ENCODE measurements around the gene PSRC1. TPM values are rescaled to one million over a fixed set of nuclear protein-coding genes. Genes with fewer than 3 reads are reported as not detected.
A peak's percentile ranks its signal among the peaks of the same experiment; 100 is the strongest.

The PSRC1 gene
- total and polyA plus RNA-seq, 2 of the 8 experiments (the other 6 are each of a cell fraction or from before 2014, with no cell fraction given) = 56.1 to 67.3 TPM

DNA sequence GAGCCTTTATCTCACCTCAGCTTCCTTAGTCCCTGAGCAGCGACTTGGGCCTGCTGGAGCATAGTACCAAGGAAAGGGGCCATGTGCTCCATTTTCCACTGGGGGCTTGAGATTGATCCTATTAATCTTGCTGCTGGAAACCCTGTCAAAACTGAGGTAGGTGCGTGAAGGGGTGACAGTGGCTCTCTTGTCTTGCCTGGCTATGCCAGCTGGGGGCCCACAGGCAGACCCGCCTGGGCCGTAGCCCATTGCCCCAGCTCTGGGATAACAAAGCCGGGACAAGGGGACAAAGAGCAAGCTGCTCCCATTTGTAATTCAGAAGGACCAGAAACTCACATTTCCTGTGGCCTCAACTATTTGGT is 43.9 kb downstream of the PSRC1 start:
- FAIRE-seq (no peak), DNase-seq (ENCODE audit: low read depth in 1 of 2, low spot score in 2 of 2) (no peak)
- 45% methylated on average over 5 of the region's 5 CpGs; no CpG with 5 or more reads in 1 of the 2 experiments for WGBS, 2 experiments (ENCODE audit: extremely low coverage in 1 of 2, insufficient coverage in 1 of 2, insufficient read length in 1 of 2, insufficient replicate concordance in 2 of 2, low coverage in 1 of 2, low lambda C conversion rate in 2 of 2, missing lambda C conversion rate in 1 of 2)
- peak overlapping the region; percentile 80; the same call in 1 of the 2 replicates for H2BK20ac ChIP-seq (ENCODE audit: low read length)
- H4K20me1 ChIP-seq (replicated peaks in 1 of 2; ENCODE audit: control insufficient read depth in 1 of 2, insufficient read depth in 2 of 2, low read length in 2 of 2) = no peaks in the 10 kb centered on the region
- no peak overlapping the region for H3K14ac ChIP-seq (ENCODE audit: insufficient read length)
- peak overlapping the region; percentile 96; the same call in 1 of the 2 replicates for H2BK5ac ChIP-seq (ENCODE audit: low read depth, low read length)
- no peak overlapping the region for H3K23ac ChIP-seq (ENCODE audit: insufficient read length)
- TF ChIP-seq CBX5 (IDR thresholded peaks at IDR 0.05; ENCODE audit: low read depth, low read length) (no peak), SP4 (IDR thresholded peaks at IDR 0.05; ENCODE audit: low read length) (no peak), KDM4A (IDR thresholded peaks at IDR 0.05; ENCODE audit: low read depth, low read length, severe bottlenecking) (no peak), RAD21 (IDR thresholded peaks at IDR 0.05 in 1 of 2, conservative IDR thresholded peaks at IDR 0.05 in 1 of 2; ENCODE audit: low read depth in 2 of 2, low read length in 2 of 2) (no peak), JUND (IDR thresholded peaks at IDR 0.05; ENCODE audit: low read length) (no peak), BACH1 (IDR thresholded peaks at IDR 0.05; ENCODE audit: low read length) (no peak)
- TF ChIP-seq, protein P1, sequence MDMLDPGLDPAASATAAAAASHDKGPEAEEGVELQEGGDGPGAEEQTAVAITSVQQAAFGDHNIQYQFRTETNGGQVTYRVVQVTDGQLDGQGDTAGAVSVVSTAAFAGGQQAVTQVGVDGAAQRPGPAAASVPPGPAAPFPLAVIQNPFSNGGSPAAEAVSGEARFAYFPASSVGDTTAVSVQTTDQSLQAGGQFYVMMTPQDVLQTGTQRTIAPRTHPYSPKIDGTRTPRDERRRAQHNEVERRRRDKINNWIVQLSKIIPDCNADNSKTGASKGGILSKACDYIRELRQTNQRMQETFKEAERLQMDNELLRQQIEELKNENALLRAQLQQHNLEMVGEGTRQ (IDR thresholded peaks at IDR 0.05; ENCODE audit: low read length) = no peak
- TF ChIP-seq, protein P2, sequence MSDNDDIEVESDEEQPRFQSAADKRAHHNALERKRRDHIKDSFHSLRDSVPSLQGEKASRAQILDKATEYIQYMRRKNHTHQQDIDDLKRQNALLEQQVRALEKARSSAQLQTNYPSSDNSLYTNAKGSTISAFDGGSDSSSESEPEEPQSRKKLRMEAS (IDR thresholded peaks at IDR 0.05) = no peak
- TF ChIP-seq, protein P3, sequence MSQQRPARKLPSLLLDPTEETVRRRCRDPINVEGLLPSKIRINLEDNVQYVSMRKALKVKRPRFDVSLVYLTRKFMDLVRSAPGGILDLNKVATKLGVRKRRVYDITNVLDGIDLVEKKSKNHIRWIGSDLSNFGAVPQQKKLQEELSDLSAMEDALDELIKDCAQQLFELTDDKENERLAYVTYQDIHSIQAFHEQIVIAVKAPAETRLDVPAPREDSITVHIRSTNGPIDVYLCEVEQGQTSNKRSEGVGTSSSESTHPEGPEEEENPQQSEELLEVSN (IDR thresholded peaks at IDR 0.05) = no peak
- H3K4me1 ChIP-seq (replicated peaks in 1 of 4; ENCODE audit: control insufficient read depth in 3 of 4, insufficient read depth in 4 of 4, low read length in 3 of 4) = peaks cover 21 to 44% (median 31%) of the 10 kb centered on the region in 4 experiments
- no peak overlapping the region for H3K56ac ChIP-seq (replicated peaks; ENCODE audit: insufficient read length, low read depth, low read length)
- H2BK12ac ChIP-seq (ENCODE audit: low read depth, low read length) = peak overlapping the region; percentile 96; the same call in 1 of the 2 replicates
- POLR2A ChIA-PET (ENCODE audit: partially characterized antibody) = interaction anchor here (0.9 to 15.9 kb wide), 14 partner anchors 8 to 773 kb away, joined by 3 to 252 read pairs (median 6); partner anchors contain the start of genes CELSR2, PSRC1 and SARS1
- H3K79me1 ChIP-seq (ENCODE audit: low read depth, low read length) = 0 out of 2 replicates have a peak, but pooled peaks cover 2% of the 10 kb centered on the region
- H2AK5ac ChIP-seq (ENCODE audit: low read depth, low read length) = no peak overlapping the region; the same call in 1 of the 2 replicates
- H3K4me2 ChIP-seq (ENCODE audit: insufficient read depth in 1 of 2, low read depth in 2 of 2, low read length in 2 of 2) = peak overlapping the region; percentile 0 to 15; a peak in 1 of 4 replicates
- H3K79me2 ChIP-seq (ENCODE audit: control insufficient read depth in 1 of 2, insufficient read depth in 2 of 2, low read length in 2 of 2) = no peaks in the 10 kb centered on the region
- no peaks in the 10 kb centered on the region for H3K27me3 ChIP-seq (replicated peaks in 1 of 4; ENCODE audit: control insufficient read depth in 3 of 4, extremely low read depth in 1 of 4, insufficient read depth in 3 of 4, low read length in 3 of 4)
- H4K8ac ChIP-seq (ENCODE audit: extremely low read depth, insufficient read depth, low read length) = no peak overlapping the region; the same call in none of the 2 replicates
- H3K4ac ChIP-seq (replicated peaks; ENCODE audit: insufficient read length, low read depth, low read length) = no peak overlapping the region
- no peaks in the 10 kb centered on the region for H3K9me3 ChIP-seq (ENCODE audit: insufficient read depth in 2 of 2, low read depth in 1 of 2, low read length in 1 of 2)
- H3K9ac ChIP-seq (replicated peaks in 1 of 4; ENCODE audit: extremely low read depth in 1 of 4, low read depth in 3 of 4, low read length in 3 of 4) = no peak overlapping the region
- peak overlapping the region; percentile 99; the same call in 1 of the 2 replicates for H3K18ac ChIP-seq (ENCODE audit: extremely low read depth, low read length)
- H2BK120ac ChIP-seq (replicated peaks; ENCODE audit: low read depth, low read length) = no peak overlapping the region
- no peak overlapping the region for H4K5ac ChIP-seq (ENCODE audit: insufficient read length, low read depth, low read length)
- no peak overlapping the region for H3K4me3 ChIP-seq (ENCODE audit: extremely low read depth in 1 of 4, insufficient read depth in 2 of 4, low read depth in 3 of 4, low read length in 4 of 4)
- H3K23me2 ChIP-seq (ENCODE audit: low read depth, low read length) = 0 out of 2 replicates have a peak, but pooled peaks cover 3% of the 10 kb centered on the region
- 0 out of 2 replicates have a peak overlapping the region, but pooled peaks have one; percentile 20 for H2BK15ac ChIP-seq (ENCODE audit: low read length)
- peaks cover 17 to 48% (median 34%) of the 10 kb centered on the region in 4 experiments for H3K36me3 ChIP-seq (ENCODE audit: control insufficient read depth in 2 of 4, insufficient read depth in 4 of 4, low read length in 3 of 4)
- no peak overlapping the region for H2AFZ ChIP-seq (ENCODE audit: low read length)
- CTCF ChIA-PET (ENCODE audit: partially characterized antibody) = interaction anchor here (0.6 to 28.7 kb wide), 20 partner anchors 8 to 163 kb away, joined by 3 to 651 read pairs (median 4); partner anchors contain the start of genes CELSR2, SARS1 and SORT1
- peak overlapping the region; percentile 50; the same call in 1 of the 2 replicates for H3K27ac ChIP-seq (ENCODE audit: low read depth, low read length)
- H4K91ac ChIP-seq (replicated peaks; ENCODE audit: insufficient read length, low read length) = no peak overlapping the region
